HEK293T (cell line): ENCODE data around the gene CTAG1A.
"Not testable (repeated sequence)": the region's sequence is repeated elsewhere in the genome, so short reads cannot be mapped to it uniquely, and the experiment has no call there.

Experiments used
- ELF4 ChIP-seq: fragments of 450-650 bp; IDR thresholded peaks from 2 replicates; pipeline ENCODE4 v1.6.1; 2017; ENCODE audit warnings: antibody characterized with exemption
- FOXM1 ChIP-seq: fragments of 450-650 bp; IDR thresholded peaks from 2 replicates; pipeline ENCODE4 v1.6.1; 2017; ENCODE audit warnings: mild to moderate bottlenecking, borderline replicate concordance
- HDGF ChIP-seq: fragments of 450-650 bp; IDR thresholded peaks from 2 replicates; pipeline ENCODE4 v1.6.1; 2017; ENCODE audit warnings: antibody characterized with exemption, borderline replicate concordance
- NFRKB ChIP-seq: fragments of 450-650 bp; IDR thresholded peaks from 2 replicates; pipeline ENCODE4 v1.6.1; 2016; ENCODE audit warnings: mild to moderate bottlenecking, moderate library complexity
- SP1 ChIP-seq: fragments of 450-650 bp; IDR thresholded peaks from 2 replicates; pipeline ENCODE4 v1.6.1; 2017
- TF ChIP-seq, protein P1 (sequence below): fragments of 450-650 bp; IDR thresholded peaks from 2 replicates; pipeline ENCODE4 v1.6.1; 2016

DNA sequence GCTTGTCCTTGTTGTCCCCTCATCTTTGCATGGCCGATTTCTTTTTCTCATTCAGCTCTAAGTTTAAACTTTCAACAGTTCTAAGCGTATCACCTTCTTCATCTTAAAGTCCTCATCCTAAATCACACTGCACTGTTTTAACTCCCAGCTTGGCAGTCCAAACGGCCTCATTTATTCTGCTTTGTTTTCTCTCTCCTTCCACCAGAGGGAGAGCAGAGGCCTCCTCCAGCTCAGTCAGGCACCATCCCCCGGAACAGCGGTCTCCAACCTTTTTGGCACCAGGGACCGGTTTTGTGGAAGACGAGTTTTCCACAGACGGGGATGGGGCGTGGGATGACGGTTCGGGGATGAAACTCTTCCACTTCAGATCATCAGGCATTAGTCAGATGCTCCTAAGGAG lies 14.6 kb upstream of the CTAG1A start:
- TF ChIP-seq, protein P1, sequence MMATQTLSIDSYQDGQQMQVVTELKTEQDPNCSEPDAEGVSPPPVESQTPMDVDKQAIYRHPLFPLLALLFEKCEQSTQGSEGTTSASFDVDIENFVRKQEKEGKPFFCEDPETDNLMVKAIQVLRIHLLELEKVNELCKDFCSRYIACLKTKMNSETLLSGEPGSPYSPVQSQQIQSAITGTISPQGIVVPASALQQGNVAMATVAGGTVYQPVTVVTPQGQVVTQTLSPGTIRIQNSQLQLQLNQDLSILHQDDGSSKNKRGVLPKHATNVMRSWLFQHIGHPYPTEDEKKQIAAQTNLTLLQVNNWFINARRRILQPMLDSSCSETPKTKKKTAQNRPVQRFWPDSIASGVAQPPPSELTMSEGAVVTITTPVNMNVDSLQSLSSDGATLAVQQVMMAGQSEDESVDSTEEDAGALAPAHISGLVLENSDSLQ = not testable (repeated sequence)
- TF ChIP-seq FOXM1, SP1, ELF4, NFRKB, HDGF: not testable (repeated sequence)
